GM23338 (cell line): ENCODE data around the gene ADCY5. TPM values are rescaled to one million over a fixed set of nuclear protein-coding genes. Genes with fewer than 3 reads are reported as not detected.

ENCODE experiments used
- ATAC-seq: fragments of 200-7000 bp; cut with Tn5 transposase; 3 replicates; pipeline ENCODE4 v1.9.1; 2020
- DNase-seq: peaks from one replicate; pipeline ENCODE4 v3.0.0-alpha.2; 2015; ENCODE audit warnings: low spot score
- H2AFZ ChIP-seq: fragments of 200-600 bp; sonication (generic); 2 replicates; pipeline ENCODE4 v1.8.0; 2016; ENCODE audit warnings: antibody characterized with exemption, mild to moderate bottlenecking, moderate library complexity
- H3F3A ChIP-seq: fragments of 200-600 bp; sonication (generic); replicated peaks from 2 replicates; pipeline ENCODE4 v1.8.0; 2017; ENCODE audit warnings: antibody characterized with exemption, mixed run types, low read depth
- H3K27ac ChIP-seq: fragments of 200-600 bp; sonication (generic); 2 replicates; pipeline ENCODE4 v1.6.1; 2016; ENCODE audit warnings: low read depth
- H3K27me3 ChIP-seq: fragments of 200-600 bp; sonication (generic); 2 replicates; pipeline ENCODE4 v1.8.0; 2016; ENCODE audit warnings: mild to moderate bottlenecking, mixed run types, moderate library complexity; ENCODE audit not compliant: insufficient read depth
- H3K36me3 ChIP-seq: fragments of 200-600 bp; sonication (generic); 2 replicates; pipeline ENCODE4 v1.8.0; 2016; ENCODE audit warnings: mild to moderate bottlenecking; ENCODE audit not compliant: insufficient read depth
- H3K4me1 ChIP-seq: fragments of 200-600 bp; sonication (generic); 2 replicates; pipeline ENCODE4 v1.8.0; 2016; ENCODE audit warnings: mild to moderate bottlenecking, moderate library complexity; ENCODE audit not compliant: insufficient read depth
- H3K4me2 ChIP-seq: fragments of 200-600 bp; sonication (generic); 2 replicates; pipeline ENCODE4 v1.7.1; 2017; ENCODE audit warnings: mixed run types
- H3K4me3 ChIP-seq: fragments of 200-600 bp; sonication (generic); 2 replicates; pipeline ENCODE4 v1.6.1; 2016; ENCODE audit warnings: mixed run types
- H3K79me2 ChIP-seq: fragments of 200-600 bp; sonication (generic); replicated peaks from 2 replicates; pipeline ENCODE4 v1.8.0; 2017; ENCODE audit warnings: mild to moderate bottlenecking; ENCODE audit not compliant: insufficient read depth
- H3K9me2 ChIP-seq: fragments of 200-600 bp; sonication (generic); 2 replicates; pipeline ENCODE4 v1.8.0; 2017; ENCODE audit not compliant: insufficient read depth
- H4K20me1 ChIP-seq: fragments of 200-600 bp; sonication (generic); replicated peaks from 2 replicates; pipeline ENCODE4 v1.8.0; 2017; ENCODE audit warnings: mild to moderate bottlenecking; ENCODE audit not compliant: insufficient read depth
- H3K27ac Mint-ChIP-seq: 2 replicates; pipeline ENCODE4 v1.8.0; 2020; ENCODE audit warnings: inconsistent platforms, mild to moderate bottlenecking, moderate library complexity, mixed read lengths
- H3K27me3 Mint-ChIP-seq: 3 replicates; pipeline ENCODE4 v1.8.0; 2022; ENCODE audit warnings: low read depth, mild to moderate bottlenecking, moderate library complexity, mixed read lengths, inconsistent platforms; ENCODE audit not compliant: insufficient read depth, poor library complexity
- H3K36me3 Mint-ChIP-seq: 3 replicates; pipeline ENCODE4 v1.8.0; 2021; ENCODE audit warnings: low read depth, mild to moderate bottlenecking, inconsistent platforms, moderate library complexity, mixed read lengths
- H3K4me1 Mint-ChIP-seq: 3 replicates; pipeline ENCODE4 v1.8.0; 2020; ENCODE audit warnings: mild to moderate bottlenecking, inconsistent platforms, mixed read lengths
- H3K4me3 Mint-ChIP-seq: 3 replicates; pipeline ENCODE4 v1.8.0; 2021; ENCODE audit warnings: moderate library complexity, mild to moderate bottlenecking, inconsistent platforms, mixed read lengths
- H3K9me3 Mint-ChIP-seq: 3 replicates; pipeline ENCODE4 v1.8.0; 2020; ENCODE audit warnings: moderate library complexity, mild to moderate bottlenecking, inconsistent platforms, mixed read lengths
- CREB1 ChIP-seq: fragments of 250-450 bp; sonication (Bioruptor Pico); IDR thresholded peaks from 2 replicates; pipeline ENCODE4 v1.5.0; 2020; ENCODE audit warnings: low read depth, mild to moderate bottlenecking, moderate library complexity
- CTCF ChIP-seq, 2 experiments: fragments of 200-600 bp in 1 of 2; sonication (generic) in 1 of 2; conservative IDR thresholded peaks; 2 replicates each; pipeline versions ENCODE4 v1.5.1 to v1.6.1; 2016 to 2017; ENCODE audit warnings: antibody characterized with exemption in 2 of 2, low read depth in 2 of 2, mild to moderate bottlenecking in 2 of 2, moderate library complexity in 1 of 2
- ETS1 ChIP-seq: IDR thresholded peaks from 2 replicates; pipeline ENCODE4 v1.6.1; 2016; ENCODE audit warnings: antibody characterized with exemption
- EZH2 ChIP-seq: fragments of 200-600 bp; sonication (generic); IDR thresholded peaks from one replicate; pipeline ENCODE4 v1.8.0; 2017; ENCODE audit warnings: antibody characterized with exemption, mild to moderate bottlenecking, low read depth; ENCODE audit not compliant: unreplicated experiment
- EZH2phosphoT487 ChIP-seq: fragments of 200-600 bp; sonication (generic); IDR thresholded peaks from one replicate; pipeline ENCODE4 v1.8.1; 2018; ENCODE audit warnings: antibody characterized with exemption; ENCODE audit not compliant: unreplicated experiment
- JUNB ChIP-seq: IDR thresholded peaks from one replicate; pipeline ENCODE4 v1.6.1; 2016; ENCODE audit warnings: antibody characterized with exemption; ENCODE audit not compliant: unreplicated experiment
- NANOG ChIP-seq: IDR thresholded peaks from 2 replicates; pipeline ENCODE4 v1.6.1; 2016; ENCODE audit warnings: antibody characterized with exemption, borderline replicate concordance
- POLR2AphosphoS5 ChIP-seq: IDR thresholded peaks from 2 replicates; pipeline ENCODE4 v1.6.1; 2016; ENCODE audit warnings: antibody characterized with exemption, low read depth
- STAT1 ChIP-seq: IDR thresholded peaks from one replicate; pipeline ENCODE4 v1.6.1; 2016; ENCODE audit warnings: antibody characterized with exemption; ENCODE audit not compliant: unreplicated experiment
- ZNF114 ChIP-seq: fragments of 250-450 bp; sonication (Bioruptor Pico); IDR thresholded peaks from 2 replicates; pipeline ENCODE4 v1.5.0; 2020; ENCODE audit warnings: mild to moderate bottlenecking, moderate library complexity
- ZNF331 ChIP-seq: fragments of 250-450 bp; sonication (Bioruptor Pico); IDR thresholded peaks from 2 replicates; pipeline ENCODE4 v1.5.0; 2020; ENCODE audit warnings: low read depth, mild to moderate bottlenecking, moderate library complexity
- polyA plus RNA-seq: library from polyadenylated mRNA; unstranded; fragments of >200 nt; fragmentation: Nextera tagmentation; extraction: Ambion mirVana; gene quantifications from 2 replicates; pipeline ENCODE4 v1.2.1, GENCODE V29; 2016
- total RNA-seq: library from RNA; depleted of rRNA; stranded (reverse); fragments of >200 nt; shearing (Covaris generic); gene quantifications from 2 replicates; pipeline ENCODE4 v1.2.3, GENCODE V29; 2014

Gene ADCY5
- total and polyA plus RNA-seq, 2 experiments from 2014 or later = 3.5 to 10.2 TPM

- Mint-ChIP-seq H3K4me1 (no peaks in the 10 kb centered on the region; the same call in 2 of the 3 replicates), H3K4me3 (no peak overlapping the region), H3K27me3 (peaks cover 4% of the 10 kb centered on the region), H3K36me3 (peaks cover 4% of the 10 kb centered on the region; the same call in 1 of the 3 replicates), H3K27ac (no peak overlapping the region), H3K9me3 (peaks cover 11% of the 10 kb centered on the region; the same call in 2 of the 3 replicates)
- no peaks in the 10 kb centered on the region for H3F3A ChIP-seq
- ATAC-seq (no peak), DNase-seq (no peak)
- no peaks in the 10 kb centered on the region for H3K36me3 ChIP-seq
- no peaks in the 10 kb centered on the region for H3K9me2 ChIP-seq
- no peaks in the 10 kb centered on the region for H3K4me1 ChIP-seq
- no peaks in the 10 kb centered on the region for H3K27me3 ChIP-seq
- TF ChIP-seq CREB1 (CRISPR knock-in tag) (no peak), STAT1 (no peak), ZNF331 (CRISPR knock-in tag) (no peak), JUNB (no peak), POLR2AphosphoS5 (no peak), NANOG (no peak), ETS1 (no peak), EZH2phosphoT487 (no peak), ZNF114 (CRISPR knock-in tag) (no peak), CTCF (conservative IDR thresholded peaks at IDR 0.05; ENCODE audit: low read depth in 2 of 2) (no peak)
- no peak overlapping the region for H3K4me2 ChIP-seq
- no peaks in the 10 kb centered on the region for H3K79me2 ChIP-seq
- no peaks in the 10 kb centered on the region for H4K20me1 ChIP-seq
- no peak overlapping the region for H3K4me3 ChIP-seq
- H3K27ac ChIP-seq = no peak overlapping the region
- no peak overlapping the region for H2AFZ ChIP-seq
Observed at GRCh38 chr3:123371426-123371825, 77.5 kb downstream of the ADCY5 start.

- no peaks in the 10 kb centered on the region for H3K4me1 ChIP-seq
- peaks cover 4% of the 10 kb centered on the region; the same call in 1 of the 3 replicates for H3K36me3 Mint-ChIP-seq
- no peaks in the 10 kb centered on the region for H3K36me3 ChIP-seq
- H3K27me3 Mint-ChIP-seq = peaks cover 6% of the 10 kb centered on the region
- no peak overlapping the region for H3K4me2 ChIP-seq
- no peak overlapping the region for H3K4me3 ChIP-seq
- H3K79me2 ChIP-seq = no peaks in the 10 kb centered on the region
- H3K27ac ChIP-seq = no peak overlapping the region
- ATAC-seq = no peak
- no peaks in the 10 kb centered on the region for H4K20me1 ChIP-seq
- no peaks in the 10 kb centered on the region for H3K27me3 ChIP-seq
- no peak overlapping the region for H3K27ac Mint-ChIP-seq
- H3K4me3 Mint-ChIP-seq = no peak overlapping the region
- no peaks in the 10 kb centered on the region; the same call in 2 of the 3 replicates for H3K4me1 Mint-ChIP-seq
- no peaks in the 10 kb centered on the region for H3F3A ChIP-seq
- no peaks in the 10 kb centered on the region for H3K9me2 ChIP-seq
- H3K9me3 Mint-ChIP-seq = peaks cover 11% of the 10 kb centered on the region; the same call in 2 of the 3 replicates
- no peak for DNase-seq
- no peak overlapping the region for H2AFZ ChIP-seq
- TF ChIP-seq ETS1 (no peak), ZNF114 (CRISPR knock-in tag) (no peak), JUNB (no peak), ZNF331 (CRISPR knock-in tag) (no peak), CTCF (conservative IDR thresholded peaks at IDR 0.05; ENCODE audit: low read depth in 2 of 2) (no peak), NANOG (no peak), POLR2AphosphoS5 (no peak), EZH2 (no peak), STAT1 (no peak)
Observed at GRCh38 chr3:123370819-123371218, 78.1 kb downstream of the ADCY5 start.
